ENCODE results near the gene CAND2. TPM values are rescaled to one million over a fixed set of nuclear protein-coding genes. Genes with fewer than 3 reads are reported as not detected.
"Not testable (repeated sequence)": the region's sequence is repeated elsewhere in the genome, so short reads cannot be mapped to it uniquely, and the experiment has no call there.

CAND2 gene
- total RNA-seq, 1 donor from 2014 or later, result 1.2 TPM

DNA sequence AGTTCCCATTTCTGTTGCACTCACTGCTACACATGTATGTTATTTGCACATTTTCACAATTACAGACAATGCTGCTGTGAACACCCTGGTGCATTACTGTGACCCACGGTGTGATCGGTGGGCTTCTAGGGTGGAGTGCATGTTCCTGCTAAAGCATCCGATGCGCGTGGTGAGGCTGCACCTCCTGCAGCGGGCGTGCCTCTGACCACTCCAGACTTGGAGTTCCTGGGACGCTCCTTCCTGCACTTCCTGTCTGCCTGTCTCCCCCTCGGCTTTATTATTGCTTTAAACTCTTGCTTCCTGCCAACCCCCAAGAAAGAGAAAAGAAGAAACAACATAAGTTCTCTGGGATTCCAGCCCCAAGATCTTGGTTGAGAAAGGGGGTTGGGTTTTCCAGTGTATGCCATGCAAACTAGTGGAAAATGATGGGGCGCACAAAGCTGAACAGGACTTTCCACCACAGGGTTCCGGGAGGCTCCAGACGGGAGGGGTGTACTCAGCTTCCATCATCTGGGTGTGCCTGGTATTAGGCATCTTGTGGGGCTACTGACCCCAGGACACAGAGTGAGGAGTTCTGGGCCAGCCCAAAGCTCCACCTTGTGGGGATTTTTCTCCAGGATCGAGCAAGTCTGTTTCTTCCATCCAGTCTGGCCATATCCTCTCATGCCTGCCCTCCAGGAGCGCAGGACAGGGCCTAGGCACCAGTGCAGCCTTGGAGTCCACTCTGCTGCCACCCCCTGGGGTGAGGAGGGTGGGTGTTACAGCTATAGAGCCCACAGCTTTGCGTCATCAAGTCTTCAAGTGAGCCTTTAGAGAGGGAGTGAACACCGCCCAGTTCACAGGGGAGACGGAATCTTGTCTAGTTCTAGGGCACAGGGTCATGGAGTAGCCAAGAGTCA, 33.7 kb downstream of the CAND2 start:
- DNase-seq (ENCODE audit: low read depth in 2 of 2), result no peak

DNA sequence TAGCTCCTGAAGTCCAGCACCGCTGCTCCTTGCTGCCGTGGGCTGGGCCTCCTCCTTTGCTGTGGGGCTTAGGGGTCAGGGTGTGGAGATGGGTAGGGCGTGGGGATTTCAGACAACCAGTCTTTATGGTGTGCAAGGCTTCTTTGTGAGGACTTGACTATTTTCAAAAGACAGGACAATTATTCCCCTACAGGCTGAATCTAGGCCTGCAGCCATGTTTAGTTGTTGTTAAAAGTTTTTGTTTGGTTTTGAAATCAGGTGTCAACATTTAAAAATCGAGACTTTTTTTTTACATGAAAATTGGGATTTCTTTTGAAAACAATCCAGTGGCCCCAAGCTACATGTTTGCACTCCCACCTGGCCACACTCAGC, 34.3 kb downstream of the CAND2 start:
- DNase-seq (ENCODE audit: low read depth in 2 of 2), result no peak

DNA sequence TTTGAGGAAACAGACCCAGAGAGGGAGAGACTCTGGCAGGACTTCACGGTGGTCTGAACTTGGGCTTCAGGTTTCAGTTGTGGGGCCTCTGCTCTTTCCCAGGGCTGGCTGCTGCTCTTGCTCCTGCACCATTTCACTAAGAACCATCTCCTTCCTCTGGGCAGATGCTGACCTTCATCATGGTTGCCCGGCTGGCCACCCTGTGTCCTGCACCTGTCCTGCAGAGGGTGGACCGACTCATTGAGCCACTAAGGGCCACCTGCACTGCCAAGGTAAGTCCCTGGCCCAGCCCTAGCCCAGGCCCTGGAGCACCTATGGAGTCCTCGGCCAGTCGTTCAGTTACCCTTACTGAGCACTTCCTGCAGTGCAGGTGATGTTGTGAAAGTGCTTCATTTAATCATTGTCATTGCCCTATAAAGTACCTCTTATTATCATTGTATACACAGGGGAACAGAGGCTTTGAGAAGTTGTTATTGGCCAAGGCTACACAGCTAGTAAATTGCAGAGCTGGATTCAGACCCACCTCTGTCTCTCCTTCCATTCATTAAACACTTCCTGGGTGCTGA, 34.9 kb downstream of the CAND2 start:
- no peak for DNase-seq (ENCODE audit: low read depth in 2 of 2)

DNA sequence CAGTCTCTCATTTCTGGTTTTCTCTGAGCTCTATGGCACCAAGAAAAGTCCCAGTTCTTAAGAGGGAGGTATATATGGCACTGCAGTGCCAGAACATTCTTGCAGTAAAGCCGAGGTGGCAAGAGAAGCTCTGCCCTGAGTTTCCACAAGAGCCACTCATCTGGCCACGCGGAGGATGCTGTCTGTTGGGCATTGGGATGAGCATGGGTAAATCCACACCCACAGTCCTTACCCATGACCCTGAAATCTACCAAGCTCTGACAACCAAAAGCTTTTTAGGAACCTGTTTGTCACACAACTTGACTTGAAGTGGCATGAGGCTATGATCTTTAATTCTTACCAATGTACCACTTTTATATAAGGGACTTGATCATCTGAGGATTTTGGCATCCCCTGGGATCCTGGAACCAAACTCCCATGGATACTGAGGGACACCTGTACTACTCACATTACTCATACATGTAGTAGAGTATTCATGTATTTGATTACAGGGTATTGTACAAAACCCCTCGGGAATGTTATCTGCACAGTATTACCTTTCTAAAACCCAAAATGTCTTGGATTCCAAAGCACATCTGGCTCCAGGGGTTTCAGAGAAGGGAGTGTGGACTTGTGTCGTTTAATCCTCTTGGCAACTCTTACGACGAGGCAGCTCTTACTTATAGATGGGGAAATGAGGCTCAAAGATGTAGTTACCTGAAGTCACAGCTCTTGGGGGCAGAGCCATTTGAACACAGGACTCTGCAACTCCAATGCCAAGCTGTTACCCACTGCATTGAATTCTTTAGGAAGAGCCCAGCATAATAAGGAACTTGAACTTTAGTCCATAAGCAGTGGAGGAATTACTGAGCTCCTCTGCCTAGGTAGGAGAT, 36.1 kb downstream of the CAND2 start:
- no peak for DNase-seq (ENCODE audit: low read depth in 2 of 2)

DNA sequence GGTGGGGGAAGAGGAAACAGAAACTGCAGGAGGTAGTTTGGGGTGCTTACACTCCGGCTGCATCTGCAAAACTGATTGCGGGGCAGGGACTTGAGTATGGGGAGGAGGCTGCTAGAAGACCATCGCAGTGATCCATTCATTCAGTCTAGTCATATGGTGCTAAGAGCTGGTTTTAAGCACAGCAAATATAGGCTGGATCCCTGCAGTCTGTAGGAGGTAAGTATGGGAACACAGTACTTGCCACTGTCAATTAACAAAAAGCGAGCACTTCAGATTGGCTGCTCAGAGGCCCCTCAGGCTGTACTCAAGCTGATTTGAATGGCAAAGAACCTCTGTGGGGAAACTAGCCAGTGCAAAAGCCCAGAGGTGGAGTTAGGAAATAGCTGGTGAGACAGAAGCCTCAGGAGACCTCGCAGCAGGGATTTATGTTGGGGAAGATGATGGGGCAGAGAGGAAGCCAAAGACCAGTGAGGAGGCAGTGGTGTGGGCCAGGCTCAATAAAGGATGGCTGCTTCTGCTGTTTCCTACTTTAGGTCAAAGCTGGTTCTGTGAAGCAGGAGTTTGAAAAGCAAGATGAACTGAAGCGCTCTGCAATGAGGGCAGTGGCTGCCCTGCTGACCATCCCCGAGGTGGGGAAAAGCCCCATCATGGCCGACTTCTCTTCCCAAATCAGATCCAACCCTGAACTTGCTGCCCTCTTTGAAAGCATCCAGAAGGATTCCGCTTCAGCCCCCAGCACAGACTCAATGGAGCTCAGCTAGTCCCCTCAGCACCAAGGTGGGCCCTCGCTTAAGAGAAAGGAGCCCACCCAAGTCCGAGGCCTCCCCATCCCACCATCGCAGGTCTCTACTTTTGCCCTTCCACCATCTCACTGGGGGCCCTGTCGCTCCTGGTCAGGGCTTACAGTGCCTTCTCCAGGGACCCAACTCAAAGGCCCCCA, 37.0 kb downstream of the CAND2 start:
- DNase-seq (ENCODE audit: low read depth in 2 of 2), result no peak

DNA sequence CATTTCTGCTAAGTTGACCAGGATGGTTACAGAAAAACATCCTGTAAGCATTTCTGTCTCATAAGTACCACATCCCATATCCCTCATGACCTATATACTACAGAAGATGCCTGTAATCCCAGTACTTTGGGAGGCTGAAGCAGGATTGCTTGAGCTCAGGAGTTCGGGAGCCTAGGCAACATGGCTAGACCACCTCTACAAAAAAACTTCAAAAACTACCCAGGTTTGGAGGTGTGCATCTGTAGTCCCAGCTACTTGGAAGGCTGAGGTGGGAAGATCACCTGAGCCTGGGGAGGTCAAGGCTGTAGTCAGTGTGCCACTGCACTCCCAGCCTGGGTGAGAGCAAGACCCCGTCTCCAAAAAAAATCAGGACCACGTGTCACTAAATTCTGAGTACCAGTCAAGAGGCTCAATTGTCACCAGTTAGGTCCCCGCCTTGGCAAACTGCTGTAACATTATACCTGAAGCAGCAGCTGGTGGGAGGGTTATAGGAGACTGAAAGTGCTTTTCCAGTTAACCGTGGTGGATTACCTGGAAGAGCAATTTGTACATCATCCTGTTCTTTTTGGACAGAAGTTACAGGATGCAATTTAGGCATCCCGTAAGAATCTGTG, 38.7 kb downstream of the CAND2 start:
- DNase-seq (ENCODE audit: low read depth in 2 of 2), result no peak

DNA sequence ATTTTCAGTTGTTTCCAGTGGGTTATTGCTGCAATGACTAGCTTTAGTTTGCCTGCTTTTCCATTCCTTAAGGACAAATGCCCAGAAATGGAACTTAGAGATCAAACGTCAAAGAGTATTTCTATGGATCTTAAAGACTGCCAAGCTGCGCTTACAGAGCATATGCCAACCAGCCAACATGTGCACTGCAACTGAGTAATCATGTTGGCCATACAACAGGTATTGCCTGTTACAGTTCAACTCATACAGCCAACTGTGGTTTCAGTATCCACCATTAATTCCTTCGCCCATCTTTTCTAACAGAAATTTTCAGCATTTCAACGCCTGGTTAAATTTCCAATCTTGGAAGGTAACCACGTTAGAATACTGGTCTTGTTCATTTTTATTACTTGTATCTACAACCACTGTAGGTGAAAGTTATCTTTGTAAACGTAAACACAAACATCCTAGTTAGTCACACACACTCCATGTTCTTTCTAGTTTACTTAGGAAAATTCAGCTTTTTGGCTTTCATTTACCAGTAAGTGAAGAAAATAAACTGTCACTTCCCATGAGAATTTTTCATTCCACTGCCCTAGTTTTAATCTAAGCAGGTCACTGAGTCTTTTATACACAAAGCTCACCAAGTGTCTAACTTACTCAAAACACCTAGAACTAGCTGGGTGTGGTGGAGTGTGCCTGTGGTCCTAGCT, 41.0 kb downstream of the CAND2 start:
- no peak for DNase-seq (ENCODE audit: low read depth in 2 of 2)

DNA sequence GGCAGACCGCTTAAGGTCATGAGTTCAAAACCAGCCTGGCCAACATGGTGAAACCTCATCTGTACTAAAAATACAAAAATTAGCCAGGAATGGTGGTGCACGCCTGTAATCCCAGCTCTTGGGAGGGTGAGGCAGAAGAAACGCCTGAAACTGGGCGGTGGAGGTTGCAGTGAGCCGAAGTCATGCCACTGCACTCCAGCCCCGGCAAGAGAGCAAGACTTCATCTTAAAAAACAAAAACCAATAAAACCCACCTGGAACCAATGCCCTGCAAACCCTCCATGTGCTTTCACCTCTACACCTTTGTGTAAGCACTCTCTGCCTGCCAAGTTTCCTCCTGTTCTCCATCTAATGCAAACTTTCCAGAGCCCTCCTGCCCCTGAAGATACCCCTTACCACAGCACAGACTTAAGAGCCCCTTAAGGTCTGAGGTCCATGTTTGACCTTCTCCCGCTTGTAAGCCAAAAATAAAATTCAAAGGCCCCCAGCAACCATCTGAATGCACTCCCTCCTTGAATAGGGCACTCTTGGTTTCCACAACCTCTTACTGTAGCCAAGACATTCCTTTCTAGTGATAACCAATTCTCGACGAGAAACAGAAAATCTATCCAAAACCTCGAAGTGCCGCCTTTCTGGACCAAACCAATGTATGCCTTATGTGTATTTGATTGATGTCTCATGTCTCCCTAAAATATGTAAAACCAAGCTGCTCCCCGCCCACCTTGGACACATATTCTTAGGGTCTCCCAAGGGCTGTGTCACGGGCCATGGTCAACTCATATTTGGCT, 41.9 kb downstream of the CAND2 start:
- DNase-seq (ENCODE audit: low read depth in 2 of 2), result no peak

DNA sequence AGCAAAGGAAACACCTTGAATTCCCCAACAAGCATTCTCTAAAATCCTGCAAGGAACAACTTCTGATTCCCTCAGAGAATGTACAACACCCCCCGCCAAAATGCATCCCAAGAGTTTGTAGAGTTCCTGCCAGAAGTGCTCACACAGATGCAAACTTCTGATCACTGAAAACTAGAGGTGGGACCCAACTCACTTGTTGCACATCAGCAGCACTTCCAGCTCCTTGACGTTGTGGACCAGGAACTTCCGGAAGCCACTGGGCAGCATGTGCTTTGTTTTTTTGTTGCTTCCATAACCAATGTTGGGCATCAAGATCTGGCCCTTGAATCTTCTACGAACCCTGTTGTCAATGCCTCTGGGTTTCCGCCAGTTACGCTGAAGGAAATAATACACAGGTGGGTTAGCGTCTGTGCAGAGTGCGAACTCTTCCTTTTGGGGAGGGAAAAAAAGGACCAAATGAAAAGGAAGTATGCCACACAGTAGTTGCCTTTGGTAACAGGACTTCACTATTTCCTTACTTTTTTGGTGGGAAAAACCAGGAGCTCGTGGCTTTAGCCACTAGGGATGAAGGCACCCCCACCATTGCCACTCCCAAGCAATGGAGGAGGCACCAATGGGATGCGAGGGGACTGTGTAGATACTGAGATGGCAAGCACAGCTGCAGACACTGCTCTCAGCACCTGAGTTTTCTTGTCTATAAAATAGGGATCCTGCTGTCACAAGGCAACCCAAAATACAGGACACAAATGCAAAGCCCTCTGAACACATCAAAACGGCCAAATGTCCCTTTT, 42.9 kb downstream of the CAND2 start:
- DNase-seq (ENCODE audit: low read depth in 2 of 2), result no peak

DNA sequence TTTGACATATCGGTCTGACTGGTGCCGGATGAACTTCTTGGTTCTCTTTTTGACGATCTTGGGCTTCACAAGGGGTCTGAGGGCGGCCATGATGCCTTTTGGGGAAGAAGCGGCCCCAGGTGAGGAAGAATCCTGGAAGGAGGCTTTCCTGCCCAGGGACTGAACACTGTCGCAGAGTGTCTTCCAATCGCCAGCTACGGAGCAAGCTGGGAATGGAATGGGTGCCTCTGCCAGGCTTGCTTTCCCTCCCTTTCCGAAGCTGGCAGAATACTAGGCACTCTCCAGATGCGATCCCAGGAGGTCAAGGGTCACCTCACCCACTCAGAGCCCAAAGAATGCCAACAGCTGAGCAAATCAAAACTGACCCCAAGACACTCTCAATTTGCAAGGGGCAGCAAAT, 43.7 kb downstream of the CAND2 start:
- DNase-seq (ENCODE audit: low read depth in 2 of 2), result not testable (repeated sequence)

DNA sequence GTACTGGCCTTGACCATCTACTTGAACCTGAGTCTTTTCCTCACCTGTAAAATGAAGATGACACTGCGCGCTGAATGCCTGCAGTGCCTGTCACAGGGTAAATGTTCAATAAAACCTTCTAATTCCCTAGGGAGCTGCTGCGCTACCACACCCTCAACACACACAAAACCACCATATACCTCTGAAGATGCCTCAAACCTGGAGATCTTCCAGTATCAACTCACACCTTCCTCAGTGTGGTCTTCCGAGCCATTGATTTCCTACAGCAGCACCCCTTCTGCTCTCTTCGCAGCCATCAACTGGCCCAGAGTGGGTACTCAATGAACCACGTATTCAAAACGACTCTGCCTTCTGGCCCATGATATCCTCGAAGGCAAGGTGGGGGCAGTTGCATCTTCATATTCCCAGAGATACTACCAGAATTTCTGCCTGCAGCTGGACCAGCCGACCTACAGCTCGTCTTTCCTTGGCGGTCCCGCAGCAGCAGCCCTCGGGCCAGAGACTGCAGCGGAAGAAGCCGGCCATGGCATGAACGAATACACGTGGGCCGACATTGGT, 44.2 kb downstream of the CAND2 start:
- DNase-seq (ENCODE audit: low read depth in 2 of 2), result peak in 1 of 2 donors; percentile 46

DNA sequence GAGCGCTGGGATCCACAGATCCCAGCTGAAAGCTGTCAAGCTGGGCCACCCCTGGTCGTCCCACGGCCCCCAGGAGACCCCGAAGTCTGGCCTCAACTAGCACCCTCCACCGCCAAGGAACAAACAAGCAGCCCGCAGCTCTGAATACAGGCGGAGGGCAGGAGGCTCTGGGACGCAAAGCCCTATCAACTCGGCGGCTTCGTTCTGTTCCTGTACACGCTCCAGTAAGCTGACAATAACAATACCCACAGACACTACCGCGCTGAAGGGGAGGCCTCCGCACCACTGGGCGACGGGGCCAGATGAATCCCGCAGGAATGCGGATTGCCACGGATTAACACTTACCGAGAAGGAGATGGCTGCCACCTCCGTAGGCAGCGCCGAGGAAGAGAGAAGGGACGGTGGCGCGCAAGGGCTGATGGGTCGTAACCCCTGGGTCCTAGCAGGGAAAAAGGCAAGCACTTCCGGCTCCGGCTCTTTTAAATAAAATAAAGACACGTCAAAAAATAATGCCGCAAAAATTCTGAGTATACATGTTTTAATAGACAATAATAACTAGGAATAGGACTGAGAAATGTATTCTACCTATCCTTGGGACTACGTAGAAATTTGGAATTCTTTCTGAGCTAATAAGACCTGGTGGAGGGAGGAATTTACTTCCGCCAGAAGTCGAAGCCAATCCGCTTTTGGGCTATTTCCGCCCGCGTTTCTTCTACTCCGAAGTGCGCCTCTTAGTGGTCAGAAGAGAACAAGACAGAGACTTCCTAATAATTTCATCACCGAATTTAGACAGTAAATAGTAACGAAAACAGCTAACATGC, 44.9 kb downstream of the CAND2 start, which contains the start of gene RPL32:
Gene RPL32, minus strand, starts transcription at position 417 of the 821 bp plus-strand sequence. CDS start 1,328 bp downstream, outside the sequence.
- peak; percentile 96 to 97 for DNase-seq (ENCODE audit: low read depth in 2 of 2)

DNA sequence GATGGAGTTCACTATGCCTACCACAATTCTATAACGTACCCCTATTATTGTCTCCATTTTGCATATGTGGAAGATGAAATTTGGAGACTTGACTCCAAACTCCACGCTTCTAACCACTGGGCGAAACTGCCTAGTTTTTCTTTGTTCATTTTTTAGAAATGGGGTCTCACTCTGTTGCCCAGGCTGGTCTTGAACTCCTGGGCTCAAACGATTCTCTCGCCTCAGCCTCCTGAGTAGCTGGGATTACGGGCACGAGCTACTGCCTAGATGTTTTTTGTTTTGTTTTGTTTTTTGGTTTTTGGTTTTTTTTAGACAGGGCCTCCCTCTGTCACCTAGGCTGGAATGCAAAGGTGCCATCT, 45.5 kb downstream of the CAND2 start:
- no peak for DNase-seq (ENCODE audit: low read depth in 2 of 2)

DNA sequence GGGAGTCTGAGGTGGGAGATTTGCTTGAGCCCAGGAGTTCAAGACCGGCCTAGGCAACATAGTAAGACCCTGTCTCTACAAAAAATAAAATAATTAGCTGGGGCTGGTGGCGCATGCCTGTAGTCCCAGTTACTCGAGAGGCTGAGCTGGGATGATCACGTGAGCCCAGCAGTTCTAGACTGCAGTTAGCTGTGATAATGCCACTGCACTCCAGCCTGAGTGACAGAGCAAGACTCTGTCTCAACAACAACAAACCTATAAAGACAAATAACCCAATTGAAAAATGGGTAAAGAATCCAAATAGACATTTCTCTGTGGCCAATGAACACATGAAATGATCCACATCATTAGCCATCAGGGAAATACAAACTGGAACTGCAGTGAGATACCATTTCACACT, 46.0 kb downstream of the CAND2 start:
- no peak for DNase-seq (ENCODE audit: low read depth in 2 of 2)

DNA sequence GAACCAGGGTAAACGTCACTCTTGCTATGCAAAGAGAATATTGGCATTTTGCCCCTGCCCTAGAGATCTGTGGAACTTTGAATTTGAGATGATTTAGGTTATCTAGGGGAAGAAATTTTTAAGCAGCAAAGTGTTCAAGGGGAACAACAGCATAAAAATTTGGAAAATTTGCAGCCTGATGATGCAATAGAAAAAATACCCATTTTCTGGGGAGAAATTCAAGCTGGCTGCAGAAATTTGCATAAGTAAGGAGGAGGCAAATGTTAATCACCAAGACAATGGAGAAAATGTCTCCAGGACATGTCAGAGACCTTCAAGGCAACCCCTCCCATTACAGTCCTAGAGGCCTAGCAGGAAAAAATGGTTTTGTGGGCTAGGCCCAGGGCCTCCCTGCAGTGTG, 49.3 kb downstream of the CAND2 start:
- DNase-seq (ENCODE audit: low read depth in 2 of 2), result no peak

DNA sequence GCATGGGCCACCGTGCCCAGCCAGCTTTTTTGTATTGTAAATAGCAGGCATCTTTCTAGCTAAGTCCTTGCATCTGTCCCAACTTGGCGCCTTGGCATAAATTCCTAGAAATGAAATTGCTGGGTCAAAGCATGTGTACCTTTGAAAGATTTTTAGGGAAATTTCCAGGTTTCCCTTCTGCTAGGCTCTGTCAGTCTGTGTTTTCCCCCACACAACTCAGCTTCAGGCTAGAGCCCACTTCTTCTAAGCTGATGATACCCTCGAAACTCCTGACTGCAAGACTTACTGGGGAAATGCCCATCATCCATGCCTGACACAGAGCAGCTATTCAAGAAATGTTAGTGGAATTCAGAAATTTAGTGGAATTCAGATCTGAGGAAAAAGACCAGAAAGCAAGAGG, 55.7 kb downstream of the CAND2 start:
- no peak for DNase-seq (ENCODE audit: low read depth in 2 of 2)

DNA sequence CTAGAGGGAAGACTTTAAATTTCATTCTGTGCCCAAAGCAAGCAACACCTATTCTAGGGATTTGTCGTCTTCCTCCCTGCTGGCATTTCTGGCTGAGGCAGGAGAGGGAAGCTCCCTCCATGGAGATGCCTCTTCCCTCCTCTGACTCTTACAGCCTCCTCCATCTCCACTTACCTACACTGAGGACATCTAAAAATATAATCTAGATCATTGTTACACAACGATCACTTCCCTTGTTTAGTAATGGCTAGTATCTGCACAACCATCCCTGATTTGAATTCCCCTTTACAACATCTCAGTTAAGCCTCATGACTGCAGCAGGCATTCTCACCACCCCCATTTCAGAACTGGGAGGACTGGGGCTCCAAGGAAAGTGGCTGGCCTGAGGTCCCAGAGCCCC, 57.4 kb downstream of the CAND2 start:
- not testable (repeated sequence) for DNase-seq (ENCODE audit: low read depth in 2 of 2)
